T1000 (cell line): ENCODE measurements around the gene KRTAP5-5.
"Not testable (repeated sequence)": the region's sequence is repeated elsewhere in the genome, so short reads cannot be mapped to it uniquely, and the experiment has no call there.

ENCODE experiments used
- DNase-seq: peaks from one replicate; lab custom pipeline; 2025; ENCODE audit warnings: mixed read lengths; lab: John Stamatoyannopoulos, UW

KRTAP5-5 gene

GRCh38 chr11:1607156-1607845 is 22.3 kb upstream of the KRTAP5-5 start:
- DNase-seq, result not testable (repeated sequence)

GRCh38 chr11:1607901-1608300 is 21.7 kb upstream of the KRTAP5-5 start:
- DNase-seq, result not testable (repeated sequence)

DNA sequence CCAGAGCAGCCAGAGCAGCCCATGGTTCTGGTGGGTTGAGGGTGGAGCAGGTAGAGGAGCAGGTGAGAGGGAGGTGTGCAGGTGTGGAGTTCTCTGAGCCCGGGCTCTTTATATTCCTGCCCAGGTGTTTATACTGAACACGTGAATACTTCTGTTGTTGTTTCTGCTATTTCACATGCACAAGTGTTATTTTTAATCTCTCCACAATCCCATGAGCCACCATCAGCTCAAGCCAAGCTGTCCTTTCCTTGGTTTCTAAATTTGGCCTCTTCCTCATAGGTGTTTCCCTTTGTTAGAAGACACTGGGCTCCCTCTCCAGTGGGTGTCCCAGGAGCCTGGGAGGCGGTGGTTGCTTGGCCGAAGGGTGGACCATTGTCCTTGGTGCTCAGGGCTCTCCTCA is 21.2 kb upstream of the KRTAP5-5 start, which contains the start of gene KRTAP5-3:
Gene KRTAP5-3, minus strand, starts transcription at position 101 of the 400 bp plus-strand sequence. Its CDS starts 78 bp downstream, at position 23.
- no peak for DNase-seq

DNA sequence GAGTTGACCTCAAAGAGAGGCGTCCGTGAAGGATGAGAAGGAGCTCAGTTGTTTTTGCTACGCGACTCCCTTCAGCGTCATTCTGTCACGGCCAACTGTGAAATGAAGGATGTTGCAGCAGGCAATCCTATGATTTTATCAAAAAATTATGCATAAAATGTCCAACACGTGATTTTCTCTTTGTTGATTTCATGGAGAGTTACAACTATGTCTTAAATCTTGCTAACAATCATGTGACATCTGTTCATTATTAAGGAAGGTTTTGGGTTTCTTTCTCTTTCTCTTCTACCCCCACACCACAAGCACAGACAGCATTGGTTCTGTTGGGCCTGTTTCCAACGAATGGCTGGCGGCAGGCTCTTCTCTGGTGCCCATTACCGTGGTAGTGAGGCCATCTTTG is 11.3 kb upstream of the KRTAP5-5 start:
- DNase-seq, result no peak

- no peak for DNase-seq
These were observed 10.1 kb upstream of the KRTAP5-5 start for GRCh38 chr11:1619449-1619848.

DNA sequence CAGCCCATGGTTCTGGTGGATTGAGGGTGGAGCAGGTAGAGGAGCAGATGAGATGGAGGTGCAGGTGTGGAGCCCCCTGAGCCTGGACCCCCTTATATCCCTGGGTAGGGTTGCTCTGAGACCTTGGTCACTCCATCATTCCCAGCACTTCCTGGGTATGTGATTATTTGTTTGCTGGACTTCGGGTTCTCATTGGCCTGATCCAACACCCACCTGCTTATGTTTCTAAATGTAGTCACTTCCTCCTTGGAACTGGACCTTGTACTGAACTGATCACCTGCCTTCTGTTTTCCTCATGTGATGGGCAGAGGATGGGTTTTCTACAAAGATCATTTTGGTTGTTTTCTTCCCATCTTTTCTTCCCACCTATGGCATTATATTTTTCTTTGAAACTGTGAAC is 7.5 kb upstream of the KRTAP5-5 start, which contains the start of gene KRTAP5-4:
Gene KRTAP5-4, minus strand, starts transcription at position 53 of the 400 bp plus-strand sequence. Its CDS starts 45 bp downstream, at position 8.
- no peak for DNase-seq

- DNase-seq, result no peak
These were observed 5.9 kb upstream of the KRTAP5-5 start for GRCh38 chr11:1623716-1624115.

- no peak for DNase-seq
These were observed 5.0 kb upstream of the KRTAP5-5 start for GRCh38 chr11:1624621-1625020.

DNA sequence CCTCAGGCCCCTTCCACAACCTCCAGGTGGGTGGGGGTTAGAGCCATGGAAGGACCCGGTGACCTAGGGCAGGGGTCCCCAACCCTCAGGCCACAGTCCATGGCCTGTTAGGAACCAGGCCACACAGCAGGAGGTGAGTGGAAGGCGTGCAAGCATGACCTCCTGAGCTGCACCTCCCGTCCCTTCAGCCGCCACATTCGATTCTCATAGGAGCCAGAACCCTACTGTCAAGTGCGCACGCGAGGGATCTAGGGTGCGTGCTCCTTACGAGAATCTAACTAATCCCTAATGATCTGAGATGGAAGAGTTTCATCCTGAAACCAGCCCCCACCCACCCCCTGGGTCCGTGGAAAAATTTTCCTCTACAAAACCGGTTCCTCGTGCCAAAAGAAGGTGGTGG is 4.0 kb upstream of the KRTAP5-5 start:
- DNase-seq, result no peak

DNA sequence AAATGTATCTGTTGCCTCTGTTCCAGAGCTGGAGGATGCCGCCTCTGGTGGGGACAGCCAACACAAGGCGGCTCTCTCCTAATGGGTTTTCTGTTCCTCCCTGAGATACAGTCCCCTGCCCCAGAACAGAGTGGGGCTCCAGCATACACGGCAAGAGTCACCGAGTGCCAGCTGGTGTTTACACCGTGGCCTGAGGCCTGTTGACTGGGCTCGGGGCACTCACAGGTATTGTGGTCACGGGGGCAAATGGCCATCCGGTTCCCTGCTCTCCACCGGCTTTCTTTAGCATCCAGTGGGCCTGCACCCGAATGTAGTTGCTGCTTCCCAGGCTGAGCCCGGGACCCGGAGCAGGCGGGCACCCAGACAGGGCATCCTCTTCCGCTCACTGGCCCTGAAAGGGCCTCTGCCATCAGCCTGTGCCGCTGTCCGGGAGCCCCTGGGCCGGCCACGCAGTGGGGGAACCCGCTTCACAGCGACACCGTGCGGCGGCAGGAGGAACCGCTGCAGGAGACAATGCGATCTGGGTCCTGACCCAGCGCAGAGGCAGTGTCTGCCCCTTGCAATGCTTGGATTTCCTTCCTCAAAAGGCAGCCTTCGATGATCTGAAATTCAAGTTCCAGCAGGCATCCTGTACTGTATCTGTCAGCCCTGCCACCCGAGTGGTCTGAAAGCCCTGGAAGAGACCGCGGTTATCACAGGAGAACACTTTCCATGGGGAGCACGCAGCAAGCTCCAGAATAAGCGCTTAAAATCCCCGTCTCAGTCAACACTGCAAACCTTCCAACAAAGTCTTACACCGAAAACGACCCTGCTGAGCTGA is 859 bp upstream of the KRTAP5-5 start:
- no peak for DNase-seq

- no peak for DNase-seq
These were observed 696 bp downstream of the KRTAP5-5 start for GRCh38 chr11:1630271-1630670.

DNA sequence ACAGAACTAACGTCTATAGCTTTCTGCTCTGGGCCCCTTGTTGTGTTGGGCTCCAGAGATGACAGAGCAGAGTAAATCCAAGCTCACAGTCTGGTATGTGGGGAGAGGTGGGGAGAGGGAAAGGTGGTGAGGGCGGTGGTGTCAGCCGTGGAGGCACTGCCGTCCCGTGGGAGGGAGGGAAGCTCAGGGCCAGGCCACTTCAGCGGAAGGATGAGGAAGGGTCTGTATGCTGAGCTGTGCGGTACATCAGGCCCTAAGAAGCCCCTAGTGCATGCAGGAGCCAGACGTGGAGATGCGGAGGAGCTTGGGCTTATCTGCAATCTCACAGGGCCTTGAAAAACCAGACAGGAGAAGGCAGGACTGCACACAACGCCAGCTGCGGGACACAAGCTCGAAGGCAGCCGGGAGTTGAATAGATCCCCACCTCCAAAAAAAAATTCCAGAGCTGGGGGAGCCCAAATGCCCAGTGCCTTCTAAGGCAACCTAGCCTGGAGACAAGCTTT is 1.5 kb downstream of the KRTAP5-5 start:
- no peak for DNase-seq

GRCh38 chr11:1632053-1632714 is 2.6 kb downstream of the KRTAP5-5 start:
- no peak for DNase-seq

DNA sequence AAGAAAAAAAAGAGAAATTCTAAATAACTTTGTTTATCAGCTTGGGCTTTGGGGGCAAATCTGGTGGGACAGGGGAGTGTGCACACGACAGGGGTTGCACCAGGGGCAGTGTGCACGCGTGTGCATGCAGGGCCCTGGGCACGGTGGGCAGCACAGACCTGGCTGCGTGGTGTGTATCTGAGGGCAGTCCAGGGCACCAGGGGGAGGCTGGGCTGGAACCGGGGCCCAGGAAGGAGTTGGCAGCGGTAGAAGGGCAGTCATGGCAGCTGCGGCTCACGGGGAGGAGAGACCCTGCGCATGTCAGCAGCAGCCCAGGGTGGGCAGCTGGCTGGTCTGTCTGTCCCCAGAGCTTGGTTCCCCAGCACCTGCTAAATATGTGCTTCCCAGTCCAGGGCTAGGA is 4.3 kb downstream of the KRTAP5-5 start:
- DNase-seq, result no peak

- DNase-seq, result no peak
These were observed 6.8 kb downstream of the KRTAP5-5 start for GRCh38 chr11:1636291-1636950.

GRCh38 chr11:1637628-1638027 is 8.1 kb downstream of the KRTAP5-5 start:
- DNase-seq, result no peak

DNA sequence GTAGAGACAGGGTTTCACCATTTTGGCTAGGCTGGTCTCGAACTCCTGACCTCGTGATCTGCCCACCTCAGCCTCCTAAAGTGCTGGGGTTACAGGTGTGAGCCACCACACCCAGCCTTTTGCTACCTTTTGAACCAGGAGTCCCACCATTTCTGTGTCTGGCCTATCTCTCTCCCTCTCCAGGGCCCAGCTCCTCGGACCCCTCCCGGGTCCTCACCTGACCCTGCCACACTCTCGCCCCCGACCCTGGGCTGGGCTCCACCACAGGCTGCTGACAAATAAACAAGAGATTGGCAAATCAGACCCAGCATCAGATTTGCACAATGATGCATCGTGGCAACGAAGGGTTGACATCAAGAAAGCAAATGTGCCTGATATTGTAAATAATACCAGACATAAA is 8.8 kb downstream of the KRTAP5-5 start:
- no peak for DNase-seq

- DNase-seq, result no peak
These were observed 9.6 kb downstream of the KRTAP5-5 start for GRCh38 chr11:1639102-1639620.

GRCh38 chr11:1639666-1640065 is 10.1 kb downstream of the KRTAP5-5 start:
- DNase-seq, result no peak

DNA sequence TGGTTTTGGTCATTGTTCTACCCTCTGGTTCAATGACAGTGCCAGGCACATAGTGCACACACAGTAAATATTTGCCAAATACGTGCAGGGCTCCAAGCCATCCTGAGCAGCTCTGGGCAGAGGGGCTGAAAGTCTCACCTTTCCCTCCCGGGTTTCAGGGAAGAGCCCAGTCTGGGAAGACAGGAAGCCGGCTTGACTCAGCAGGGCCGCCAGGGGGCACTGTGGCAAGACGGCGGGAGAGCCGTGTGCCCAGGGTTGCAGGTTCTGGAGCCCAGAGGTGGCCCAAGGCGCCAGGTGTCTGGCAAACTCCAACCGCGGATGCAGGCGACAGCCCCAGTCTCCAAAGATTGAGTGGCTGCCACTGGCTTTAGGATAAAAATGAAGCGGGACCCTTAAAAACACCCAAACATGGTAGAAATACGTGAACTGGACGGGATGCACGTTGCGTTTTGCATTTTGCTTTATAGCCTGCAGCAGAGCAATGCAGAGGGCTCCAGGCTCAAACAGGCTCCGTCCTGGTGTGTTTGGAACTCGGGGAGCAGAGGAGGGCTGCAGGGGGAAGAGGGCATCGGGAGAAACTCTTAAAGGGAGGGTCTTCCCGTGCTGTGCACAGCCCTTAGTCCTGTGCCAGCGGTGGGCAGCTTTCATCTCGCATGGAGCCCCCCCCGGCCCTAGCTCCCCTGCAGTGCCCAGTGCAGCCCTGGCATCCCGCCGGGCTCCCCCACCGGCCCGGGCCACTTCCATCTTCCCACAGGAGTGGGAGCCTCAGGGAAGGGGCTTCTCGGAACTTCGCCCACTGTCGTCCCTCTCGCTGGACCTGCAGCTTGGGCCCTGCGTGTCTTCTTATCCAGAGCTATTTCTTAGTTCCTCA is 10.7 kb downstream of the KRTAP5-5 start:
- no peak for DNase-seq

DNA sequence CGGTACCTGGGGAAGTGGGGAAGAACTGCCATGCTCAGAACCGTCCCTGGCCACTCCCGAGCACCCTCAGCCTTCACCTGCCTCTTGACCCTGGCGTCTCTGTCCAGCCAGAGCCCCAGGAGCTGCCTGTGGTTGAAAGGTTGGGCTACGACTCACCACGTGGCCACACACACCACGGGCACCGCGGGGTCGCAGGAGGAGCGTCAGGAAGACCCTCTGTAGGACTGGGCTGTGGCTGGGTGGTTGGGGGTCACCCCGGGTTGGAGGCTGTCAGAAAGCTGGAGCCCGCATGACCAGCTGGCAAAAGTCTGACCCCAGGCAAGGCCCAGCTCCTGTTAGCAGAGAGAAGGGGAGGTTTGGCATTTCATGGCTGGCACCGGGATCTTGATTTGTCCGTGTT is 11.5 kb downstream of the KRTAP5-5 start:
- DNase-seq, result no peak
